Measurements from ENCODE around the gene WDR4. TPM values are rescaled to one million over a fixed set of nuclear protein-coding genes. Genes with fewer than 3 reads are reported as not detected.
"Not testable (repeated sequence)": the region's sequence is repeated elsewhere in the genome, so short reads cannot be mapped to it uniquely, and the experiment has no call there.

Gene WDR4
- polyA plus RNA-seq, 1 donor, result 12.7 TPM

DNA sequence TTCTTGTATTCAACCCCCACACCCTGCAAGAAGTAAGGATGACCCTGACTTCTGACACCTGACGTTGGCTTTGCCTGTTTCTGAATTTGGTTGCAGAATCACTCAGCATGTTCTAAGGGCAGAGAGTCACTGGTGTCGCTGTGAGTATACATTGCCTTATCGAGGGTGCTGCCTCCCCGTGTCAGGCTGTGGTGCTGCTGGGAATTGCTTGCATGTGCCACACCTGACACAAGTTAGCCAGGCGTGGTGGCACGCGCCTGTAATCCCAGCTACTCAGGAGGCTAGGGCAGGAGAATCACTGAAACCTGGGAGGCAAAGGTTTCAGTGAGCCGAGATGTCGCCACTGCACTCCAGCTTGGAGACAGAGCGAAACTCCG lies 45.9 kb downstream of the WDR4 start:
- 96% methylated on average over 3 of the region's 11 CpGs for WGBS (ENCODE audit: insufficient coverage, low lambda C conversion rate)
- Histone ChIP-seq H3K9me3 (ENCODE audit: control insufficient read depth, low read depth, low read length) (no peaks in the 10 kb centered on the region), H3K4me3 (ENCODE audit: low read length) (no peak overlapping the region), H3K27me3 (ENCODE audit: control insufficient read depth, insufficient read depth, low read length) (peaks cover 2% of the 10 kb centered on the region), H3K27ac (ENCODE audit: low read length) (no peak overlapping the region), H3K36me3 (ENCODE audit: control insufficient read depth, insufficient read depth, low read length) (no peaks in the 10 kb centered on the region), H3K4me1 (ENCODE audit: control insufficient read depth, insufficient read depth, low read length) (no peaks in the 10 kb centered on the region)
- DNase-seq, result peak; percentile 31 to 48

DNA sequence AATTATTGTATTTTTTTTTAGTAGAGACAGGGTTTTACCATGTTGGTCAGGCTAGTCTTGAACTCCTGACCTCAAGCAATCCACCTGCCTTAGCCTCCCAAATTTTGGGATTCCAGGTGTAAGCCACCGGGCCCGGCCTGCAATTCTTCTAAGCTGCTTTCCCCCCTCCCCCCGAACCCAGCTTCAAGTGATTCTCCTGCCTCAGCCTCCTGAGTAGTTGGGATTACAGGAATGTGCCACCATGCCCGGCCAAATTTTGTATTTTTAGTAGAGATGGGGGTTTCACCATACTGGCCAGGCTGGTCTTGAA lies 47.1 kb downstream of the WDR4 start:
- not testable (repeated sequence) for DNase-seq; H3K27me3 ChIP-seq (ENCODE audit: control insufficient read depth, insufficient read depth, low read length)

DNA sequence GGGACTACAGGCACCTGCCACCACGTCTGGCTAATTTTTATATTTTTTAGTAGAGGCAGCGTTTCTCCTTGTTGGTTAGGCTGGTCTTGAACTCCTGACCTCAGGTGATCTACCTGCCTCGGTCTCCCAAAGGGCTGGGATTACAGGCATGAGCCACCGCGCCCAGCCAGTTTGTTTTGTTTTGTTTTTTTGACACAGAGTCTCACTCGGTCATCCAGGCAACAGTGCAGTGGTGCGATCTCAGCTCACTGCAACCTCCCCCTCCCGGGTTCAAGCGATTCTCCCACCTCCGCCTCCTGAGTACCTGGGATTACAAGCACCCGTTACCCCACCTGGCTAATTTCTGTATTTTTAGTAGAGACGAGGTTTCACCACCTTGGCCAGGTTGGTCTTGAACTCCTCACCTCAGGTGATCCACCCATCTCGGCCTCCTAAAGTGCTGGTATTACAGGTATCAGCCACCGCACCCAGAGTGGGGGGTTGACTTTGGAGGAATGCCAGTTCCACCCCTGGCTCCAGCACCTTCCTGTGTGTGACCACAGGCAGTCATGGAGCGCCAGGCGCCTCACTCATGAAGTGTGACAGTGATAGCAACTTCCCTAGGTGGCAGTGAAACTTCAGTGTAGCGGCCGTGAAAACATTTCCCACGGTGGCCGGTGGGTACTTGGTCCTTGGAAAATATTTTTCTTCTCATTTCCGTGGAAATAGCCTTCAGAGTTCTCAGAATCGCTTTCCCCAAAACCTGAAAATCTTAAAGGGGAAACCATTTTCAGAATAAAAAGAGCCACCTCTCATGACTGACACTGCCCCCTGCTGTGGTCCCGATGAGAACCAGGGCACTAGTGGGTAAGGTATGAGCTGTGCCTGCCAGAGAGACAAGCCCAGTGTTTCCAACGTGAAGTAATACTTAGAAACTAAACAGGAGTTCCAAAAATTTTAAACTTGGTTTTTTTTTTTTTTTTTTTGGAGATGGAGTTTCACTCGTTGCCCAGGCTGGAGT lies 48.6 kb downstream of the WDR4 start:
- Histone ChIP-seq H3K36me3 (ENCODE audit: control insufficient read depth, insufficient read depth, low read length) (no peaks in the 10 kb centered on the region), H3K9me3 (ENCODE audit: control insufficient read depth, low read depth, low read length) (no peaks in the 10 kb centered on the region), H3K4me3 (ENCODE audit: low read length) (no peak overlapping the region), H3K27ac (ENCODE audit: low read length) (no peak overlapping the region), H3K27me3 (ENCODE audit: control insufficient read depth, insufficient read depth, low read length) (peaks cover 2% of the 10 kb centered on the region), H3K4me1 (ENCODE audit: control insufficient read depth, insufficient read depth, low read length) (no peaks in the 10 kb centered on the region)
- 97% methylated on average over 5 of the region's 25 CpGs for WGBS (ENCODE audit: insufficient coverage, low lambda C conversion rate)
- no peak for DNase-seq

More for the DNA sequence above, 47.1 kb downstream of the WDR4 start:
- H3K9me3 ChIP-seq (ENCODE audit: control insufficient read depth, low read depth, low read length); H3K27ac ChIP-seq (ENCODE audit: low read length); H3K4me1 ChIP-seq (ENCODE audit: control insufficient read depth, insufficient read depth, low read length); H3K36me3 ChIP-seq (ENCODE audit: control insufficient read depth, insufficient read depth, low read length); H3K4me3 ChIP-seq (ENCODE audit: low read length): not testable (repeated sequence)
- no CpG with 5 or more reads among the region's 4 CpGs for WGBS (ENCODE audit: insufficient coverage, low lambda C conversion rate)

DNA sequence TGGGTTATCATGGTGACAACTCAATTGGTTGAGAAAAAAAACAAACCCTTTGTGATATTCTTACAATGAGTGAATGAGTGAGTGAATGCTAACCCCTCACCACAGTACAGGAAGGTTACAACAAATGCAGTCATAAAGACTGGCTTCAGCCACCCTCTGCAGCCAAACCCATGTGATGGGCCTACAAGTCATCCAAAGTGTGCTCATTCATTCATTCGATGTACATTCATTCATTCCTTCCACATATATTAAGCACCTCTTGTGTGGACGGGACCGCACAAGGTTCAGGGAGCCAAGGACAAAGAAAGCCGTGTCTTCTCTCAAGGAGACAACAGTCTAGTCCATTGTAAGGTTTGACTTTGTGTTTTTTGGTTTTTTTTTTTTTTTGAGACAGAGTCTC lies 49.4 kb downstream of the WDR4 start:
- H3K4me1 ChIP-seq (ENCODE audit: control insufficient read depth, insufficient read depth, low read length), result no peaks in the 10 kb centered on the region
- H3K4me3 ChIP-seq (ENCODE audit: low read length), result no peak overlapping the region
- H3K27ac ChIP-seq (ENCODE audit: low read length), result no peak overlapping the region
- H3K27me3 ChIP-seq (ENCODE audit: control insufficient read depth, insufficient read depth, low read length), result peaks cover 2% of the 10 kb centered on the region
- H3K36me3 ChIP-seq (ENCODE audit: control insufficient read depth, insufficient read depth, low read length), result no peaks in the 10 kb centered on the region
- no peak for DNase-seq
- no peaks in the 10 kb centered on the region for H3K9me3 ChIP-seq (ENCODE audit: control insufficient read depth, low read depth, low read length)
- no CpG with 5 or more reads among the region's 4 CpGs for WGBS (ENCODE audit: insufficient coverage, low lambda C conversion rate)

DNA sequence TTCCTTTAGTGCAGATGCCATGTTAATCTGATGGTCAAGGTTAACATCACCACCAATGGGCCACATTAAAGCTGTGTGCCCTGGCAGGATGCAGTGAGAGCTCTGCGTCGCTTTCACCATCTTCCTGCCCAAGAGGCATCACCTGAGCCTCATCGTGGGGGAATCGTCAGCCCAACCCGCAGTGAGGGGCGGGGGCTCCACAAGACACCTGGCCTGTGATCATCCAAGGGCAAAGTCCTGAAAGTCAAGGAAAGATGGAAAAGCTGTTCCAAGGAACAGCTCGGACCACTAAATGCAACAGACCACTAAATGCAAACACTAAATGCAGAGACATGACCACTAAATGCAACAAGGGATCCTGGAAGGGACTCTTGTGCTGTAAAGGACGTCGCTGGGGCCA lies 49.9 kb downstream of the WDR4 start:
- no peaks in the 10 kb centered on the region for H3K4me1 ChIP-seq (ENCODE audit: control insufficient read depth, insufficient read depth, low read length)
- no peak for DNase-seq
- H3K27me3 ChIP-seq (ENCODE audit: control insufficient read depth, insufficient read depth, low read length), result peaks cover 2% of the 10 kb centered on the region
- no peak overlapping the region for H3K4me3 ChIP-seq (ENCODE audit: low read length)
- H3K36me3 ChIP-seq (ENCODE audit: control insufficient read depth, insufficient read depth, low read length), result no peaks in the 10 kb centered on the region
- no peaks in the 10 kb centered on the region for H3K9me3 ChIP-seq (ENCODE audit: control insufficient read depth, low read depth, low read length)
- H3K27ac ChIP-seq (ENCODE audit: low read length), result no peak overlapping the region
- 60% methylated on average over 1 of the region's 9 CpGs for WGBS (ENCODE audit: insufficient coverage, low lambda C conversion rate)

DNA sequence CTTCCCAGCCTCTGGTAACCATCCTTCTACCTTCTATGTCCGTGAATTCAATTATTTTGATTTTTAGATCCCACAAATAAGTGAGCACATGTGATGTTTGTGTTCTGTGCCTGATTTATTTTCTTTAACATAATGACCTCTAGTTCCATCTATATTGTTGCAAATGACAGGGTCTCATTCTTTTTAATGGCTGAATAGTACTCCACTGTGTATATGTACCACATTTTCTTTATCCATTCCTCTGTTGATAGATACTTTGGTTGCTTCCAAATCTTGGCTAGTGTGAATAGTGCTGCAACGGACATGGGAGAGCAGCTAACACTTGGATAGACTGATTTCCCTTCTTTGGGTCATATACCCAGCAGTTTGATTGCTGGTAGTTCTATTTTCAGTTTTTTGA lies 51.8 kb downstream of the WDR4 start:
- WGBS (ENCODE audit: insufficient coverage, low lambda C conversion rate), result no CpG with 5 or more reads among the region's 2 CpGs
- Histone ChIP-seq H3K27ac (ENCODE audit: low read length) (no peak overlapping the region), H3K27me3 (ENCODE audit: control insufficient read depth, insufficient read depth, low read length) (no peaks in the 10 kb centered on the region), H3K9me3 (ENCODE audit: control insufficient read depth, low read depth, low read length) (no peaks in the 10 kb centered on the region), H3K4me1 (ENCODE audit: control insufficient read depth, insufficient read depth, low read length) (no peaks in the 10 kb centered on the region), H3K4me3 (ENCODE audit: low read length) (no peak overlapping the region), H3K36me3 (ENCODE audit: control insufficient read depth, insufficient read depth, low read length) (no peaks in the 10 kb centered on the region)
- no peak for DNase-seq

DNA sequence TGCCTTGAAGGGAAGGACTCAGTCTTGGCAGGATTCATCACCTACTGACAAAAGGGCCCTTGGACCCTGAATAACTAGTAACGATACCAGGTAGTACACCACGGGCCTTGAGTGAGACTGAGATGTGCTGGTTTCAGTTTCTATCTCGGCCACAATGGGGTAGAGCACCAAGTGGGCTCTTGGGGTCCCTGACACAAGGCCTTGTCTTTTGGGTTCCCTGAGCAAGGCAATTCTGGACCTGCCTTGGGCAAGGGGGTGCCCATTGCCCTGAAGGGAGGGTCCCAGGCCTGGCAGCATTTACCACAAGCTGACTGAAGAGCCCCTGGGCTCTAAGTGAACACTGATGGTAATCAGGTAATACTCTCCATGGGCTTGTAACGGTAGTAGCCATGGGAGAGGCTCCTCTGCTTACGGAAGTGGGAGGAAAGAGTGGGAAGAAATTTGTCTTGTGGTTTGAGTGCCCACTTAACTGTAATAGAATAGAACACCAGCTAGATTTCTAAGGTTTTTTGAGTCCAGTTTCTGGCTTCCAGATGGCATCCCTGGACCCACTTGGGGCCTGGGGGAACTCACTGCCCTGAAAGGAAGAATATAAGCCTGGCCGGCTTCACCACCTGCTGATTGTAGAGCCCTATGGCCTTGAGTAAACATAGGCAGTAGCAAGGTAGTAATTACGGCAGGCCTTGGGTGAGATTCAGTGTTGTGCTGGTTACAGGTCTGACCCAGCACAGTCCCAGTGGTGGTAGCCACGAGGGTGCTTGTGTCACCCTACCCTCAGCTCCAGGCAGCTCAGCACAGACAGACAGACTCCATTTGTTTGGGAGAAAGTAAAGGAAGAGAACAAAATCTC lies 58.5 kb downstream of the WDR4 start:
- Histone ChIP-seq H3K4me3 (ENCODE audit: low read length) (no peak overlapping the region), H3K27me3 (ENCODE audit: control insufficient read depth, insufficient read depth, low read length) (no peaks in the 10 kb centered on the region), H3K36me3 (ENCODE audit: control insufficient read depth, insufficient read depth, low read length) (no peaks in the 10 kb centered on the region), H3K9me3 (ENCODE audit: control insufficient read depth, low read depth, low read length) (peaks cover 3% of the 10 kb centered on the region), H3K27ac (ENCODE audit: low read length) (peak overlapping the region; percentile 81), H3K4me1 (ENCODE audit: control insufficient read depth, insufficient read depth, low read length) (peaks cover 17% of the 10 kb centered on the region)
- peak in 1 of 2 donors; percentile 57 for DNase-seq
- no CpG with 5 or more reads among the region's 8 CpGs for WGBS (ENCODE audit: insufficient coverage, low lambda C conversion rate)

DNA sequence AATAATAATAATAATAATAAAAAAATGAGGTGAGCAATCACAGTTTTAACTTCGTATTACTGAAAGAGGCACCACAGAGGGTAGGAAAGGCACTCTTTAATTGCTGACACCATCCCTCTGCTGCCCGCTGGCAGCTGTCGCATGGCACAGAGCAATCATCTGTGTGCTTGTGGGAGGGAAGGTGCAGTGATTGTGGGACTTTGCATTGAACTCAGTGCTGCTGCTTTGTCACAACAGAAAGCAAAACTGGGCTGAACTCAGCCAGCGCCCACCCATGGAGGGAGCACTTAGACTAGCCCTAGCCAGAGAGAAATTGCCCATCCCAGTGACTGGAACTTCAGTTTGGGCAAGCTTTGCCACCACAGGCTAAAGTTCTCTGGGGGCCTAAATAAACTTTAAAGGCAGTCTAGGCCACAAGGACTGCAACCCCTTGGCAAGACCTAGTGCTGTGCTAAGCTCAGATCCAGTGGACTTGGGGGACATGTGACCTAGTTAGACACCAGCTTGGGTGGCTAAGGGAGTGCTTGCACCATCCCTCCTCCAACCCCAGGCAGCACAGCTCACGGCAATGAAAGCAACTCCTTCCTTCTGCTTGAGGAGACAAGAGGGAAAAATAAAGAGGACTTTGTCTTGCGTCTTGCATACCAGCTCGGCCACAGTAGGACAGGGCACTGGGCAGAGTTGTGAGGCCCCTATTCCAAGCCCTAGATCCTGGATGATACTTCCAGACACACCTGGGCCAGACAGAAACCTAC lies 59.3 kb downstream of the WDR4 start:
- H3K27ac ChIP-seq (ENCODE audit: low read length), result peak overlapping the region; percentile 81
- H3K36me3 ChIP-seq (ENCODE audit: control insufficient read depth, insufficient read depth, low read length), result no peaks in the 10 kb centered on the region
- H3K4me1 ChIP-seq (ENCODE audit: control insufficient read depth, insufficient read depth, low read length), result peaks cover 17% of the 10 kb centered on the region
- H3K9me3 ChIP-seq (ENCODE audit: control insufficient read depth, low read depth, low read length), result peaks cover 5% of the 10 kb centered on the region
- WGBS (ENCODE audit: insufficient coverage, low lambda C conversion rate), result 100% methylated on average over 1 of the region's 7 CpGs
- H3K4me3 ChIP-seq (ENCODE audit: low read length), result no peak overlapping the region
- DNase-seq, result peak; percentile 54 to 69
- no peaks in the 10 kb centered on the region for H3K27me3 ChIP-seq (ENCODE audit: control insufficient read depth, insufficient read depth, low read length)

DNA sequence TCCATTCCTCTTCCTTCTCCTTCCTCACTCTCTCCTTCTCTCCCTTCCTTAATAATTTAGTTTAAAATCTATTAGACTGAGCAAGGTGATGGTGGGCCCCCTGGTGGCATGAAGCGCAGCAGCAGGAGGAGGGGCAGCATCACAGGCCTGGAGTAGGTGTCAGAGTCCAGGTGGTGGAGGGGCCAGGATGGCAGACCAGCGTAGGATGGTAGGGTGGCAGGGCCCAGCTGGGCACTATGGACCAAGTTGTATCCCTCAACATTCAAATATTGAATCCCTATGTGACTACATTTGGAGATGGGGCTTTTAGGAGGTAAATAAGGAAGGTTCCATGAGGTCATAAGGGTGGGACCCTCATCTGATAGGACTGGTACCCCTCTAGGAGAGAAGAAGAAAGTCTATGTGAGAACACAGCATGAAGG lies 61.0 kb downstream of the WDR4 start:
- H3K36me3 ChIP-seq (ENCODE audit: control insufficient read depth, insufficient read depth, low read length), result no peaks in the 10 kb centered on the region
- H3K27me3 ChIP-seq (ENCODE audit: control insufficient read depth, insufficient read depth, low read length), result no peaks in the 10 kb centered on the region
- WGBS (ENCODE audit: insufficient coverage, low lambda C conversion rate), result no CpG with 5 or more reads among the region's 2 CpGs
- peaks cover 17% of the 10 kb centered on the region for H3K4me1 ChIP-seq (ENCODE audit: control insufficient read depth, insufficient read depth, low read length)
- no peak overlapping the region for H3K27ac ChIP-seq (ENCODE audit: low read length)
- no peak overlapping the region for H3K4me3 ChIP-seq (ENCODE audit: low read length)
- DNase-seq, result peak; percentile 41 to 45
- H3K9me3 ChIP-seq (ENCODE audit: control insufficient read depth, low read depth, low read length), result peaks cover 5% of the 10 kb centered on the region

DNA sequence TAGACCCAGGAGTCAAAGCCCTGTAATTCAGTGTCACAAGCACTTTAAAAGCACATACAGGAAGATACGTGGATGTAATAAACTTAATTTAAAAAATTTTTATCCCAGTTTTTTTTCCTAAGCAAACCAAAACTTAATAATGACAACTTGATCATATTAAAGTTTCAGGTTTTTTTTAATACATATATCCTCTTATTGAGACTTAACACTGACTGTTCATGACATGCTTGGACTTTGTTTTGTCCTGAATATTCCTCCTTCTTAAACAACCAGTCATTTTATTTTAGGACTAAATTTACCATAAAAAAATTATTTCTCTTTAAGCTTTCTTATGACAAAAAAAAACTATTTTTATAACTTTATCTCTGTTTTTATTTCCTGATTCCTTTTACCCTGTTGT lies 64.1 kb downstream of the WDR4 start:
- H3K36me3 ChIP-seq (ENCODE audit: control insufficient read depth, insufficient read depth, low read length), result no peaks in the 10 kb centered on the region
- peaks cover 8% of the 10 kb centered on the region for H3K4me1 ChIP-seq (ENCODE audit: control insufficient read depth, insufficient read depth, low read length)
- no peak overlapping the region for H3K4me3 ChIP-seq (ENCODE audit: low read length)
- no CpG with 5 or more reads among the region's 1 CpG for WGBS (ENCODE audit: insufficient coverage, low lambda C conversion rate)
- no peak overlapping the region for H3K27ac ChIP-seq (ENCODE audit: low read length)
- no peaks in the 10 kb centered on the region for H3K27me3 ChIP-seq (ENCODE audit: control insufficient read depth, insufficient read depth, low read length)
- DNase-seq, result no peak
- H3K9me3 ChIP-seq (ENCODE audit: control insufficient read depth, low read depth, low read length), result peaks cover 5% of the 10 kb centered on the region
